ENCODE data around the gene RAB3A. TPM values are rescaled to one million over a fixed set of nuclear protein-coding genes. Genes with fewer than 3 reads are reported as not detected.

Gene RAB3A
- total and polyA plus RNA-seq, 2 experiments from 2014 or later, result 1.4 to 1.9 TPM

- Histone ChIP-seq H3K9ac (no peak overlapping the region), H3F3A (ENCODE audit: insufficient read depth) (no peaks in the 10 kb centered on the region; the same call in 1 of the 2 replicates), H3K27ac (no peak overlapping the region), H4K20me1 (ENCODE audit: insufficient read depth) (no peaks in the 10 kb centered on the region), H2AFZ (no peak overlapping the region), H3K27me3 (replicated peaks; ENCODE audit: insufficient read depth) (no peaks in the 10 kb centered on the region), H3K9me3 (ENCODE audit: low read depth) (no peaks in the 10 kb centered on the region), H3K79me2 (ENCODE audit: insufficient read depth) (no peaks in the 10 kb centered on the region), H3K9me2 (ENCODE audit: insufficient read depth) (no peaks in the 10 kb centered on the region), H3K4me3 (no peak overlapping the region), H3K36me3 (ENCODE audit: low read depth) (peaks cover 9% of the 10 kb centered on the region; the same call in 1 of the 2 replicates), H3K4me1 (ENCODE audit: insufficient read depth) (no peaks in the 10 kb centered on the region), H3K4me2 (ENCODE audit: unreplicated experiment) (no peak overlapping the region)
- peak; percentile 62 for DNase-seq
- 69 to 74% methylated on average over 14 of the region's 14 CpGs for WGBS, 2 experiments (ENCODE audit: low coverage in 1 of 2, low lambda C conversion rate in 2 of 2, missing lambda C conversion rate in 2 of 2)
- in situ Hi-C loops (cut with MboI), result no loop called here
- TF ChIP-seq EZH2phosphoT487 (IDR thresholded peaks at IDR 0.05; ENCODE audit: insufficient read depth, low read depth) (no peak), EZH2 (IDR thresholded peaks at IDR 0.05; ENCODE audit: insufficient read depth, poor library complexity, severe bottlenecking) (no peak)
Measured at GRCh38 chr19:18167975-18168645, 35.7 kb downstream of the RAB3A start.

DNA sequence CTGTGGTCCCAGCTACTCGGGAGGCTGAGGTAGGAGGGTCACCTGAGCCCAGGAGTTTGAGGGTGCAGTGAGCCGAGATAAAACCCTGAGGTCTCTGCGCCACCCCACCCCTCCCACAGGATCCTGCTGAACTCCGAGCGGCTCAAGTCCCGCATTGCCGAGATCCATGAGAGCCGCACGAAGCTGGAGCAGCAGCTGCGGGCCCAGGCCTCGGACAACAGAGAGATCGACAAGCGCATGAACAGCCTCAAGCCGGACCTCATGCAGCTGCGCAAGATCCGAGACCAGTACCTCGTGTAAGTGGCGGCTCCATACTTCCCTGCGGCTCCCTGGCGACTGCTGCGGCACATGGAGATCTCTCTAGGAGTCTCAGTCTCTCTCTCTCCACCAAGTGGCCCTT lies 36.8 kb downstream of the RAB3A start:
- Histone ChIP-seq H3K9me3 (ENCODE audit: low read depth) (no peaks in the 10 kb centered on the region), H3K36me3 (ENCODE audit: low read depth) (peaks cover 9% of the 10 kb centered on the region; the same call in 1 of the 2 replicates), H2AFZ (no peak overlapping the region), H4K20me1 (ENCODE audit: insufficient read depth) (no peaks in the 10 kb centered on the region), H3F3A (ENCODE audit: insufficient read depth) (no peaks in the 10 kb centered on the region; the same call in 1 of the 2 replicates), H3K9ac (no peak overlapping the region), H3K9me2 (ENCODE audit: insufficient read depth) (no peaks in the 10 kb centered on the region), H3K79me2 (ENCODE audit: insufficient read depth) (no peaks in the 10 kb centered on the region), H3K4me2 (ENCODE audit: unreplicated experiment) (no peak overlapping the region), H3K27me3 (replicated peaks; ENCODE audit: insufficient read depth) (no peaks in the 10 kb centered on the region), H3K4me3 (no peak overlapping the region), H3K27ac (no peak overlapping the region), H3K4me1 (ENCODE audit: insufficient read depth) (no peaks in the 10 kb centered on the region)
- in situ Hi-C loops (cut with MboI), result no loop called here
- WGBS, 2 experiments (ENCODE audit: low coverage in 1 of 2, low lambda C conversion rate in 2 of 2, missing lambda C conversion rate in 2 of 2), result 95% methylated on average over 20 to 21 of the region's 21 CpGs
- TF ChIP-seq EZH2 (IDR thresholded peaks at IDR 0.05; ENCODE audit: insufficient read depth, poor library complexity, severe bottlenecking) (no peak), EZH2phosphoT487 (IDR thresholded peaks at IDR 0.05; ENCODE audit: insufficient read depth, low read depth) (no peak)
- no peak for DNase-seq

GRCh38 chr19:18165794-18166544 lies 37.9 kb downstream of the RAB3A start:
- H3K4me2 ChIP-seq (ENCODE audit: unreplicated experiment), result no peak overlapping the region
- H3K4me3 ChIP-seq, result no peak overlapping the region
- no peak overlapping the region for H2AFZ ChIP-seq
- no peaks in the 10 kb centered on the region for H3K9me3 ChIP-seq (ENCODE audit: low read depth)
- WGBS, 2 experiments (ENCODE audit: low coverage in 1 of 2, low lambda C conversion rate in 2 of 2, missing lambda C conversion rate in 2 of 2), result 93 to 95% methylated on average over 14 to 15 of the region's 15 CpGs
- no peaks in the 10 kb centered on the region for H3K4me1 ChIP-seq (ENCODE audit: insufficient read depth)
- no peaks in the 10 kb centered on the region for H3K9me2 ChIP-seq (ENCODE audit: insufficient read depth)
- no peak overlapping the region for H3K9ac ChIP-seq
- H3K27me3 ChIP-seq (replicated peaks; ENCODE audit: insufficient read depth), result no peaks in the 10 kb centered on the region
- in situ Hi-C loops (cut with MboI), result no loop called here
- H3K36me3 ChIP-seq (ENCODE audit: low read depth), result peaks cover 9% of the 10 kb centered on the region; the same call in 1 of the 2 replicates
- TF ChIP-seq EZH2phosphoT487 (IDR thresholded peaks at IDR 0.05; ENCODE audit: insufficient read depth, low read depth), result no peak
- no peak for TF ChIP-seq EZH2 (IDR thresholded peaks at IDR 0.05; ENCODE audit: insufficient read depth, poor library complexity, severe bottlenecking)
- no peak overlapping the region for H3K27ac ChIP-seq
- H4K20me1 ChIP-seq (ENCODE audit: insufficient read depth), result no peaks in the 10 kb centered on the region
- H3F3A ChIP-seq (ENCODE audit: insufficient read depth), result no peaks in the 10 kb centered on the region
- H3K79me2 ChIP-seq (ENCODE audit: insufficient read depth), result no peaks in the 10 kb centered on the region
- no peak for DNase-seq

DNA sequence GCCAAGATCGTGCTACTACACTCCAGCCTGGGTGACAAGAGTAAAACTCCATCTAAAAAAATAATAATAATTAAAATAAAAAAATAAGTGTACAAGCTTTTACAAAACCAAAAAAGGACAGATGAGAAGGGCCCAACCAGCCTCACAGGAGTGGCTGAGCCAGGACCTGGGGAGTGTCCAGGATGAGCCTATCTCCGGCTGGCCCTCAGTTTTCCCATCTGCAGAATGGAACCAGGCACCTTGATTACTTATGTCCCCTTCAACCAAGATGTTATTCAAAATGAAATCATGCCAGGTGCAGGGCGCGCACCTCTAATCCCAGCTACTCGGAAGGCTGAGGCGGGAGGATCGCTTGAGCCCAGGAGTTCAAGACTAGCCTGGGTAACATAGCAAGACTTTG lies 39.8 kb downstream of the RAB3A start:
- no peaks in the 10 kb centered on the region for H3F3A ChIP-seq (ENCODE audit: insufficient read depth)
- peaks cover 9% of the 10 kb centered on the region; the same call in 1 of the 2 replicates for H3K36me3 ChIP-seq (ENCODE audit: low read depth)
- no peak overlapping the region for H3K9ac ChIP-seq
- TF ChIP-seq EZH2phosphoT487 (IDR thresholded peaks at IDR 0.05; ENCODE audit: insufficient read depth, low read depth) (no peak), EZH2 (IDR thresholded peaks at IDR 0.05; ENCODE audit: insufficient read depth, poor library complexity, severe bottlenecking) (no peak)
- no peak overlapping the region for H2AFZ ChIP-seq
- no peaks in the 10 kb centered on the region for H3K9me2 ChIP-seq (ENCODE audit: insufficient read depth)
- DNase-seq, result no peak
- H3K4me3 ChIP-seq, result no peak overlapping the region
- H3K4me2 ChIP-seq (ENCODE audit: unreplicated experiment), result no peak overlapping the region
- H3K4me1 ChIP-seq (ENCODE audit: insufficient read depth), result no peaks in the 10 kb centered on the region
- no peak overlapping the region for H3K27ac ChIP-seq
- in situ Hi-C loops (cut with MboI), result no loop called here
- H4K20me1 ChIP-seq (ENCODE audit: insufficient read depth), result no peaks in the 10 kb centered on the region
- H3K9me3 ChIP-seq (ENCODE audit: low read depth), result no peaks in the 10 kb centered on the region
- H3K27me3 ChIP-seq (replicated peaks; ENCODE audit: insufficient read depth), result no peaks in the 10 kb centered on the region
- no peaks in the 10 kb centered on the region for H3K79me2 ChIP-seq (ENCODE audit: insufficient read depth)
- 97 to 99% methylated on average over 7 of the region's 7 CpGs for WGBS, 2 experiments (ENCODE audit: low coverage in 1 of 2, low lambda C conversion rate in 2 of 2, missing lambda C conversion rate in 2 of 2)

Measured in GM23248 (cell line).